Measurements from ENCODE around the gene CABLES1.
A peak's percentile ranks its signal among the peaks of the same experiment; 100 is the strongest.

The CABLES1 gene

GRCh38 chr18:23114171-23114881 is 21.0 kb upstream of the CABLES1 start:
- DNase-seq, result no peak

- DNase-seq, result no peak
Observed at GRCh38 chr18:23114911-23115310, 20.4 kb upstream of the CABLES1 start.

- no peak for DNase-seq
Observed at GRCh38 chr18:23115683-23116096, 19.6 kb upstream of the CABLES1 start.

GRCh38 chr18:23121133-23121532 is 14.2 kb upstream of the CABLES1 start:
- DNase-seq, result no peak

- no peak for DNase-seq
Observed at GRCh38 chr18:23122334-23123229, 12.7 kb upstream of the CABLES1 start.

GRCh38 chr18:23126376-23127056 is 8.8 kb upstream of the CABLES1 start:
- DNase-seq, result no peak

GRCh38 chr18:23127090-23127489 is 8.2 kb upstream of the CABLES1 start:
- no peak for DNase-seq

GRCh38 chr18:23129355-23130002 is 5.8 kb upstream of the CABLES1 start:
- DNase-seq, result no peak

GRCh38 chr18:23131693-23132319 is 3.5 kb upstream of the CABLES1 start:
- DNase-seq, result peak; percentile 38 to 57

- DNase-seq, result peak; percentile 32 to 57
Observed at GRCh38 chr18:23133860-23134779, 1.2 kb upstream of the CABLES1 start.

- peak; percentile 29 to 32 for DNase-seq
Observed at GRCh38 chr18:23135550-23136325, 453 bp downstream of the CABLES1 start.

- peak; percentile 18 to 25 for DNase-seq
Observed at GRCh38 chr18:23136326-23137096, 1.2 kb downstream of the CABLES1 start.

GRCh38 chr18:23137097-23137635 is 1.9 kb downstream of the CABLES1 start:
- DNase-seq, result no peak

- DNase-seq, result no peak
Observed at GRCh38 chr18:23137788-23138216, 2.5 kb downstream of the CABLES1 start.

- DNase-seq, result no peak
Observed at GRCh38 chr18:23138471-23138870, 3.2 kb downstream of the CABLES1 start.

- no peak for DNase-seq
Observed at GRCh38 chr18:23141104-23141999, 6.1 kb downstream of the CABLES1 start.

GRCh38 chr18:23142251-23142929 is 7.1 kb downstream of the CABLES1 start:
- no peak for DNase-seq

Measured in activated CD4-positive, alpha-beta T cell treated with anti-CD3 and anti-CD28 coated beads, Interleukin-2, amount 50 U/mL, for 48 hours (primary cell).